HG03025 (cell line): ENCODE measurements around the gene FMN1.

Source experiments
- ATAC-seq: cut with Tn5 transposase; IDR thresholded peaks from one replicate; pipeline ENCODE4 v1.9.1; 2021; ENCODE audit warnings: mild to moderate bottlenecking, moderate library complexity; ENCODE audit not compliant: unreplicated experiment, low FRiP score

Gene FMN1

DNA sequence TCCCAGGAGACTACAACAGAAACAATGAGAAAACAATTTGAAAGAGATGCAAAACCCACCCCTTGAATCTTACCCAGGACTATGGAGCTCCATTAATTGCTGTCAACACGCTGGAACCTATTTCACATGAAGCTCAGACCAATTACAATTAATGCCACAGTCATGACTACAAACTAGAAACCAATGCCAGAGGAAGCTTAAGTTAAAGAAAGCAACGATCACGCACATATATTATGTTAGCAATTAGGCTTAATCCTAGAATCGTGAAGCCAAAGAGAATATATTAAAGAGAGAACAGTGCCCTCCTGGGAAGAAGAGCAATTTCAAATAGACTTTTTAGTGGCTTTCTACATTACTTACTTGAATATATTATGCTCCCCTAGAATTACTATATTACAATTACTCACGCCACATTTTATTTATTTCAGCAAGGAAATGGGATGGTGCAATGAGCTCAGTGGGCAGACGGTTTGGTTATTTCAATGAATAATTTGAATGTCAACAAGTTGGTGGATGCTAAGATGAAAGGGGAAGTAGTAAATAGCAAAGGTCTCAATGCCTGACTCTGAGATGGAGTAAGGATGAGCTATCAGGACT, 351.2 kb downstream of the FMN1 start:
- no peak for ATAC-seq

DNA sequence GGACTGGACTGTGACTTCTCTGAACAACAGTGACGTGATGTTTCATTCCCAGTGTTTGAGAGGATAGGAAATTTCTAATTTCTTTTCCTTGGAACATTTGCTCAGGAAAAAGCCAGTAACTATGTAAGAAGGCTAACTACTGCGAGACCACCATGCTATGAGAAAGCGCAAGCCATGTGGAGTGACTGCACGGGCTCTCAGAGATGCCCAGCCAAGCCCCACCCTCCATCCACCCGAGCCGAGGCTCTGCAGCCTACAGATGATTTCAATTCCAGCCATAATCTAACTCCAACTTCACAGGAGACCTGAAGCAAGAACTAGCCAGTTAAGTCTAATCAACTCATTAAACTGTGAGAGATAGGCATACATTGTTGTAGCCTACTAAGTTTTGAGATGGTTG, 352.4 kb downstream of the FMN1 start:
- no peak for ATAC-seq

DNA sequence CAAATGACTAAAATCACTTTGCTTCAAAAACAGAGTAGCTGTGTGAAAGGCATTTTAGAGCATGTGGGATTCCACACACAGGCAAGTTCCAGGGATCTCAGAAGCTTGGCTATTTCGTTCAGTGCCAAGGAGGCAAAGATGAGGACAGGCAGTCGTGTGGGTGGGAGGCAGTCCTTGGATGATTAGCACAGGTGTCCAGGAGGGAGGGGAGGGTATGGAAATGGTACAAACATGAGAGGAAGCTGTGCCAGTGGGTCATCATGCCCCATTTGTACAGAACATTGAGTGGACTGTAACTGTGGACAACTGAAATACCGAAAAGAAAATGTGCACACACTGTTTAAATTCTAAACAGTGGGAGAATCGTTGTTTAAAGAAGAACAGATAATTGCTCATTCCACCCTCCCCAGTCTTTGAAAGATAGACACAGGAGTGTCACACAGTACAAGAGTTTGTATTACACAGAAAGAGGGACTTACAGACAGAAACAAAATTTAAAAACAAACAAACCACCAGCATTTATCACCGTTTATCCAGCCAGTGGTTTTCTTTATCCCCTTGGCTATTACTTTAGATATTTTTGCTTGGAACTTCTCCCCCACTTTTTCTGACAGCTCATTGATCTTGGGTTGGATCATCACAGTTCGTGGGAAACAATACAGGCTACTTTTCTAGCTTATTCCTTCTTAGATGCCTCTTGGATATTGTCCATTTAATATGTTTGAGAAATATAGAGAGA, 353.8 kb downstream of the FMN1 start:
- ATAC-seq = no peak

DNA sequence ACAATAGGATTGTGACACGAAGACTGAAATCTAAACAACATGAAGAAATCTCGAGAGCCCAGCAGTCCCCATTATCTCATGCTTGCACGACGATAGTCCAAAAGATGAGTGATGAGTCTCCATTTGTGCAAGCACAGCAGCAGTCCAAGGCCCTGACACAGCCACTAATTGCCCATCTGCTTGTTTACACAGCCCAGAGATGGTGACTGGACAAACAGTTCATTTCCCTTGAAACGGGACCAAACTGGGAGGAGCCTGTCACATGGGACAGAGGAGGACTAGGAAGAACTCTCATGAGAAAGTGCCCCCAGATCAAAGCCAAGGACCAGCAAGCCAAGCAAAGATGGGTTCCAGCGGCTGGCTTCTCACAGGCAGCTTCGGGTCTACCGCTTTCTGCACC, 355.7 kb downstream of the FMN1 start:
- ATAC-seq = no peak

DNA sequence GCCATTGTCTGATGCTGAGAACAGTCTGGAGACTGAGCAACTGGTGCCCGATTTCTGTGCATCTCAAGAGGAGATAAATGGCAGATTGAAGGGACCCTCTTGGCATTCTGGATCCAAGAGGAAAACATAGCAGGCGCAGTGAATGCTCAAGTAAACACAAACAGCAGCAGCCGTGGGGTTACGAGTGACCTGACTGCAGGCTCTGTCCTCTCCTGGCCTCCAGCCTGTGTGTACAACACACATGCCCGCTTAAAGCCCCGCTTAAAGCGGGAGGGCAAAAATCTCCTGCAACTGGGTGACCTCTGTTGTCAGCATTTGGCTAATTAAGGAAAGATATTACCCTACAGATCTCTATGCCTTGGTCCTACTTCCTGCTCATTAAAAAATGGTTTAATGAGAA, 356.2 kb downstream of the FMN1 start:
- no peak for ATAC-seq

DNA sequence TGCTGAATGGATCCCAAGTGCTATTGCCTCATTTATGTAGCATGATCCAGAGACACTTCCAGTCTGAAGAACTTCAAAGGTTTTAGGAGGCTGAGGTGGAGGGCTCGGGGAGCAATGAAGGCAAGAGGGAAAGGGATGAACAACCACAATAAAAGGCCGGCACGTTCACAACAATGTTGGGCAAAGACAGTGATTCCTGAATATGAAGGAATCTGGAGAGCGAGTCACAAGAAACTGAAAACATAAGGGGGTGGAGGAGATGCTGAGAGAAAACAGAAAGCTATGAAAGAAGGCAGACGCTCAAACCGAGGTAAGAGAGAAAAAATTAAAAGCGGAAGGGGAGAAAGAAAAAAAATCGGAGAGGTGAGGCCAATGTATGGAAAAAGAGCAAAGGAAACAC, 356.6 kb downstream of the FMN1 start:
- no peak for ATAC-seq

DNA sequence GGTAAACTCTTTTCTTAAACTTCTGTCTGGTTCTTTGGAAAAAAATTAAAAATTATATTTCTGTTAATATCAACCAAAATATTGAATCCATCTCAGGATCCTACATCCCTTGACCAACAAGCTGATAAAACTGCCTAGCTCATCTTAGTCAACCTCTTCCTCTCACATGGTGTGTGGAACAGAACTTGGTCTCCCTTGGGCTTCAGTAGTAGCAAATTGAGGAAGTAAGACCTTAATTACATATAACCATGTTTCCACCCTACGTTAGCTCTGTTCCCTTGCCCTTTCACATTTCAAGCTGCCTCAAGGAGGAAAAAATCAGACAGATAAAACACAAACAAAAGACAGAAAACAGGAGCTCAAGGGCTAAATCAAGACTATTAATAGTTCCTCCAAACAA, 360.4 kb downstream of the FMN1 start:
- ATAC-seq = peak; percentile 90

DNA sequence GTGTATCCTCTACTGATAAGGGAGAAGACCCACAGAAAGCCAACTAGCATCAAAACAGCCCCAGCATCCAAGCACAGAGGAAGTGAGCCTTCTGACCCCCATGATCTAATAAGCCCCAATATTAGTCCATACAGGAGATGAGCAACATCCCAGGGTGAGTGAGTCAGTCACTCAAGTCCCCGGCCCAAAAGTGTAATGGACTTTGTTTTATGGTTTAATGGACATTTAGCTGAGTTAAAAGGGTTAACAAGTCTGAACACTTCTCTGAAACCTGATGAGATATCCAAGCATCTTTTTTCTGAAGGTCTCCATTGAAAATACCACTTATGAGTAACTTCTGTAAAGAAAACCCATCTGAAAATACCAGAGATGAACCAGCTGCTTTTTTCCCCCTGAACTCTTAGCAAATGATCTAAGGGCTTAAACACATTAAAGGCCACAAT, 361.1 kb downstream of the FMN1 start:
- no peak for ATAC-seq

DNA sequence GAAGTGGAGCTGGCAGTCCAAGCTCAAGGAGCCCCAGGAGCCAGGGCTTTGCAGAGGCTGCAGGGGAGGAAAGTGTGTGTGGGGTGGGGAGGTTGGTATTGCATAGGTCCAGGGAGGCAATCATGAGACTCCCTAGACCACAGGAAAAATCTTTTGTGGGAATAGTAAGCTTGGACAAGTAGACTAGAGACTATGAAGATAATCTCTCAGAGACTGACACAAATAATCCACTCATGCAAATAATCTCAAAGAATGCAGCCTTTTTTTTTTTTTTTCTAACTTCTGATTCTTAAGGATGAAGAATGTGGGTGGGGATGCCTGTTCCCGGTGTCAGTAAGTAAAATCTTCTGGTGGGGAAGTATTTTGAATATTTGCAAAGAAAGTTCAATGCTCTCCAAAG, 363.0 kb downstream of the FMN1 start:
- ATAC-seq = no peak

DNA sequence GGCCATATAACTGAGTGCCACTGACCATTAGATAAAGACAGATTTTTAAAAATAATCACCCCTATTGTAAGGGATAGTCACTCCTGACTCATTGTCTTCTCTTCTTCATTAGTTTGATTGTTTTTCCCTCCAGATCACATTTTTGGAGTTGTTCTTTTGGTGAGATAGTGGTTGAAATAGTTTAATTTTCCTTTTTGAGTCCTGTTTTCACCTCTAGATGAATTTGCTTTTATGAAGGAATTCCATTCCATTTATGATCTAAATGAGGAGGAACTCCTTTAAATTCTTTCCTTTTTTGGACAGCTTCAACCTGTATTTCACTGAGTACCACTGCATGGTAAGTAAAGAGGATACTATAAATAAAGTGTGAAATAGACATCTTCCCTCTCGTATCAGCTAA, 364.3 kb downstream of the FMN1 start:
- ATAC-seq = no peak

DNA sequence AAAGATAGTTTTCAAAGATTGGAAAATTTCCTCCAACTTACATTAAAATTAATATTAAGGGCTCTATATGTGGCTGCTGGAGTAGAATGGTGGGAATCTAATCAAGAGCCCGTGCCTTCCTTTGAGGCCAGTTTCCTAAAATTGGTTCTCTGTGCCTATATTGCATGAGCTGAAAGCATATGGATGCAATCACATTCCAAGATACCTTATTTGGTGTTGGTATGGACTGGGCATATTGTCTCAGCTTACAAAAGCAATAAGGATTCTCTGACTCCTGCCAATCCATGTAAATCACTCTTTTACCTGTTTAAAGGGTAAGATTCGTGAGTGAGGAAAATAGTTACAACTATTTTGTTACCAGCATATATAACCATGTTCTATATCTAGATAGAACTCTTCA, 365.1 kb downstream of the FMN1 start:
- no peak for ATAC-seq

DNA sequence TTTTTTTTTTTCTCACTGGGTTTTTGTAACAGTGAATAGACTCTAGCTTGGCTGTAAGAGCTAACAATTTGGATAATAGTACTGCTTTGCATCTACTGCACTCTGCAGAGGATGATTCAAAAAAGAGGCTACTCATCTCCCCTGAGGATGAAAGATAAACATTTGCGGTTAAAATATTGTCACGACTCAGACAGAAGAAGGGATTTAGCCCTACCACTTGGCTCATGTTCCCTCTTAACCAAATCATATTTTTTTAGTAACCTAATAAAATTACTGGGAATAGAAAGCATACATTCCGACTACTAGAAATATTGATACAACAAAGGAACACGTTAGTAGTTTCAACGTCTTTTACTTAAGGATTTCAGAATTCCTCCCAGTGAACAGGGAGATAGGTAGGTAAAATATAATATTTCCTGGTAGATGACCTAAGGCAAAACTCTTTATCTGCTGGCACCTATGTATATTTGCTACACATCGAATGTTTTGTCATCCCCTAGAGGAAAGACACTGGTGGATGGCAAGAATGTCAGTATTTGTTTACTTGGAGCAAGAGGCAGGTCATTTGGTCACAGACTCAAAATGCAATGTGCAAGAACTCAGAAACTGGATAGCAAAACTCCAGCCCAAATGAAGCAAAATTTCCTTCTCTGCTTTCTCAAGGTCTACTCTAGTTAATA, 365.9 kb downstream of the FMN1 start:
- ATAC-seq = no peak

DNA sequence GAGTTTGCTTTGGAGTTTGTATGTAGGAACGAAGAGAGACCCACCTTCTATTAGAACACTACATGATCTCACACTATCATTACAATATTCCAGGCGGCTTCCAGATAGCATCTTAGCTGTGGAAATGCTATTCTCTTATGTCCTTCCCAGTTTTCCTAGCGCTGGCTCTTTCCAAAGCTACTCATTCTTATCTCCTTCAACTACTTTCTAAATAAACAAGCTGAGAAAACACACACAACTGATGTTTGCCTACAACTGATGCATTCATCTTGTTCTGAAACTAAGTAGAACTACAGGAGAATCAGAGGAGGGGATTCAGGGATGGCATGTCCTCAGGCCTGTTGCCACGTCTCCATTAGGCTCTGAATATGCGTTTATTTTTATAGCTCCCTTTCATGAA, 367.8 kb downstream of the FMN1 start:
- no peak for ATAC-seq

DNA sequence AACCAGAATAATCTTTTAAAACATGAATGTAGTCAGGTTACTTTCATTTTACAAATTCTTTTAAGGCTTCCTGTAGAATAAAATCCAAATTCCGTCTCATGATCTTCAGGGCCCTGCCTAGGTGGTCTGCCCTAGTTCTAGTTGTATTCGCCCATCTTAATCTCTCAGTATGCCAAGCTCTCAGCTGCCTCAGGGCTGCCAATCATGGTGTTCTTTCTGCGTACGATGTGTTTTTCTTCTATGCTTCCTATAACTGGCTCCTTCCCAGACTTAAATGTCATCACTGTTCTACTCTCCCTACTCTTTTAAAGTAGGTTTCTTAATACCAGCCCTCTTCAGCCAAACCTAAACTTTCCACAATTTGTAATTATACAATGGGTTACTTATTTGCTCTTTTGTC, 369.3 kb downstream of the FMN1 start:
- ATAC-seq = no peak

DNA sequence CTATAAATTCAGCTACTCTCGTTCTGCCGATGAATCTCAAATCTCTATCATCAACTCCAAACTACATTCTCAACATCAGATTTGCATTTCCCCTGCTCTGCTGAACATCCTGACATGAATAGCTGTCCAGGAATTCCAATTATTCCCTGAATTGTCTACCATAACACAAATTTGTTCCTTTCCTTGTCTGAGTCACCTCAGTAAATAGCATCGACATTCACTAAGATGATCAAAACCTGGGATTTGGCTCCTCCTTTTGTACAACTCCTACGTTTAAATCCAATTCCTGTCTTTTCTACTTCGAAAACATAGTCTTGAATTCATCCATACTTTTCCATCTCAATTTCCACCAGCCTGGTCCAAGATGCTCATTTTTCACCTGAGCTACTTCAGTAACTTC, 369.7 kb downstream of the FMN1 start:
- ATAC-seq = no peak

DNA sequence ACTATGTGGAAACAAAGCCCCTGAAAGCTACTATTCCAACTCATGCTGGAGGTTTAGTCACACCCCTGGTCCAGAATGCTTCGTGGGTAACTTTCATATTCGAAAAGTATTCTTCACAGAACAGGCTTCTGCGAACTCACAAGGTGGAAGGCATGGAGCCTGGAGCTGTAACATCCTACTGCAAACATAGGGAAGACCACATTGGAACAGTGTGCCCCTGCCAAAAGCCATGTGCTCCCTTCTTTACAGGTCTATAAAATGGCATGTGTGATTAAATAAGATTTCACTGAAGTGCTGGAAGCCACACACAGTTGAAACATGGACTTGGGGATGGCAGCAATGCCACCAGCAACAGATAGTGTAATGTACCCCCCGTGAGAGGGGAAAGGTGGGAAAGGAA, 370.8 kb downstream of the FMN1 start:
- ATAC-seq = no peak

DNA sequence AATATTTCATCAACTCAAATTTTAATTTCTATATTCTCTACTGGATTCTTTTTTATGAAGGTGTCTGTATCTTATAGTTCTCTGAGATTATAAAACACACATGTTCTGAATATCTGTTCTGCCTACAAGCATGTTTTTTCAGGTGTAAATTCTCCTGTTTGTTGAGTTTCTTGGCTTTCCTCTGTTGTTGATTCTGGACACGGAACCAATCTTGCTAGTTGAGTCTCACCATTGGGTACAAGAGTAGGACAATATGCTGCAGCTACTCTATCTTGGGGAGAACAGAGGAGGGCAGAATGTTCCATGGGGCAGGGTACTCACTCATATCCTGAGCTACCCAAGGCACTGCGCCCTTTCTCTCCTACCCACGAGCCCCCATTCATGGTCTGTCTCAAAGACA, 371.8 kb downstream of the FMN1 start:
- ATAC-seq = no peak

DNA sequence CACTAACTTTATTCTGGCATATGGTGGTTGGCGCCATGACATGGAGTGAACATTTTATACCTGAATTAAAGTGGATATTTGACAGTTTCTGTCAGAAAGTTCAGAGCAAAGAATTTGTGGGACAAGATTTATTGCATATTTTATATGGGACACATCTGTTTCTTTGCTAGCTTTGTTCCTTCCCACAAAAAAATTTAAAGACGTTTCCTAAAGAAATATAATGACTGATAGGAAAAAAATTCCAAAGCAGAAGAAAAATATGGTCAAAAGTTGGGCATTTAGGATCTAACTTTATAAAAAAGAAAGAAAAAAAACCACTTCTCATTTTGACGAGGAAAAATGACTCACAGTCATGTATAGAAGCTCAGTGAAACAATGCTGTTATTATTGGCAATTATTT, 375.1 kb downstream of the FMN1 start:
- ATAC-seq = no peak

DNA sequence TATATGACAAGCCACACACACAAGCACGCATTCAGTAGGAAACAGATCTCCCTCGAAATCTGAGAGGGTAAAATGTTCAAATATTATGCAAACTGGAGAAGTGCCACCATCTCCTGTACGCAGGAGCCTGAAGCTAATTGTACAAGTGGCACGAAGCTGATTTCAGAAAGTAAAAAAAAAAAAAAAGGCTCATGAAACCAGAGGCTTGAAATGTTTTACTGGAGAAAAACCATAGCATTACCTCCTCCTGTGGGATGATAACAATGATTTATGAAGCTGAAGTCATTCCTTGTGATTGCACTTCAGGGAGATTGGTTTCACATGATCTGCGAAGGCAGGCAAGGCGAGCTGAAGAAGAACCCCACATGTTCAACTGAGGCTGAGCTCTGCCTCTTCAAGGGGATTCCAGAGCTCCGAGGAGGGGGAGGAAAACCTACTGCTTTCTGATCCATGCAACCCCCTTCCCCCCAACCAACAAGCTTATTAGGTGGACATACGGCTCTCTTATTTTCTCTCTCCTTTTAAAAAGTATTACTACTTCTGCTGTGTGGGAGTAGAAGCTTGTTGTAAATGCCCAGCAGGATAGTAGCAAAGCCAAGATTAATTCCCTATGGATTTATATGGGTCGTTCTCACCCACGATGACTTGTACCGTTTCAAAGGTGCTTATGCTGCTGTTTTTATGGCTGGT, 375.6 kb downstream of the FMN1 start:
- ATAC-seq = no peak

DNA sequence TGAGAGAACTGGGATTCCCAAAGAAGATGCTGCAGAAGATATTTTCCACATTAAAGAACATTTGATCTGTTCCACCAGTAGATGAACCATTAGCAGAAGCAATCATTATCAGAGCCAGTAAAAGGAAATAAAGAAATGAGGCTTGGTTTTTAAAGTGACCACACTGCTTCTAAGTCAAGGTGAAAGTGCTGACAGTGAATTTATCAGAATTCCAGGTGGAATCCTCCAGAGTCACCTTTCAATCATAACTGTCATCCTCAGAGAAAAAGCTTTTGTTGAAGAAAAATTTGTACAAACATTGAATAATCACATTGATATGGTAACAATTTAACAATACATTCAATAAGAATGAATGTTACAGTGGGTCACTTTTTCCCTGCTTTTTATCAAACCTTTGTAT, 376.9 kb downstream of the FMN1 start:
- ATAC-seq = no peak

DNA sequence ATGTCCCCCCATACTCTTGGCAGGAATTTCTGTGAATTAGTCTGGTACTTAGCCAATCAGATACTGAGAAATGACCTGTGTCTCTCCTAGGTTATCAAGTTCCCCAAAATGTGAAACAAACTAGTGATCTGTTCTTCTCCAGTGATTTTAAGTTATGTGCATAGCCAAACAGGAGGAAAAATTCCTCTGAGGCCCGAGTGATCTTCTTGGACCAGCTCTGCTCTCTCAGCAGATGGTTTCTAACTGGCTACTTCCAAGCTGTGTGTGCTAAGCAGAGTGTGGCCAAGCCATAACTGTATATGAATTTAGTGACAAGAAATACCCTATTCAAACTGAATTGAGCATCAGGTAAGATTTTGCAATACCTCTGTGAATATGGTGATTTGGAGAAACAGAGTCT, 387.2 kb downstream of the FMN1 start:
- ATAC-seq = no peak
